Aorta (tissue), 5 donors: ENCODE results near the gene IGSF8. TPM values are rescaled to one million over a fixed set of nuclear protein-coding genes. Genes with fewer than 3 reads are reported as not detected.

Experiments used
- ATAC-seq: fragments of 200-7000 bp; cut with Tn5 transposase; one replicate; pipeline ENCODE4 v1.9.1; 2022; ENCODE audit warnings: moderate library complexity; ENCODE audit not compliant: low FRiP score
- DNase-seq, 2 donors: peaks; one replicate each; pipeline ENCODE4 v3.0.0-alpha.2; 2020
- H3K27ac ChIP-seq, 2 donors: one replicate each; pipeline ENCODE4 v1.5.1; 2013; ENCODE audit warnings: low read length in 2 of 2, mild to moderate bottlenecking in 2 of 2, moderate library complexity in 2 of 2, control low read depth in 1 of 2, inconsistent platforms in 1 of 2, low read depth in 1 of 2
- H3K27me3 ChIP-seq, 2 donors: one replicate each; pipeline ENCODE4 v1.6.1; 2013; ENCODE audit warnings: control low read depth in 1 of 2, low read length in 1 of 2, mild to moderate bottlenecking in 1 of 2, moderate library complexity in 1 of 2; ENCODE audit not compliant: insufficient read depth in 2 of 2, control insufficient read depth in 1 of 2
- H3K36me3 ChIP-seq, 2 donors: one replicate each; pipeline ENCODE4 v1.6.1; 2013; ENCODE audit warnings: control low read depth in 1 of 2, low read length in 1 of 2, mild to moderate bottlenecking in 1 of 2; ENCODE audit not compliant: insufficient read depth in 2 of 2, control insufficient read depth in 1 of 2
- H3K4me1 ChIP-seq, 2 donors: one replicate each; pipeline ENCODE4 v1.6.1; 2013; ENCODE audit warnings: low read length in 2 of 2, control low read depth in 1 of 2, mild to moderate bottlenecking in 1 of 2, moderate library complexity in 1 of 2; ENCODE audit not compliant: insufficient read depth in 2 of 2, control insufficient read depth in 1 of 2
- H3K4me3 ChIP-seq, 2 donors: one replicate each; pipeline ENCODE4 v1.5.1; 2013; ENCODE audit warnings: low read length in 2 of 2, control low read depth in 1 of 2, mild to moderate bottlenecking in 1 of 2
- H3K9me3 ChIP-seq: one replicate; pipeline ENCODE4 v1.6.1; 2013; ENCODE audit warnings: mild to moderate bottlenecking, low read length; ENCODE audit not compliant: control insufficient read depth
- WGBS, 2 donors: extraction: QIAGEN DNeasy Blood & Tissue Kit; methylation state at CpG; one replicate each; pipeline ENCODE4 v1.1.7; 2013; 5-methylcytosine and 5-hydroxymethylcytosine counted together
- intact Hi-C, 2 donors: fragments of 100-400 bp; cut with DNase I; formaldehyde crosslinking; loops; one replicate each; pipeline versions ENCODE4 v1.14.2 to v1.15.0; 2022
- polyA plus RNA-seq, 2 donors: library from polyadenylated mRNA; stranded (reverse); fragments of 200-250 nt; gene quantifications; one replicate each; pipeline ENCODE4 v1.2.3, GENCODE V29; 2013
- total RNA-seq, 2 donors: library from RNA; stranded (reverse); fragmentation: NEBNext Ultra II Directional; extraction: Animal tissue kit (Norgen Biotek cat#: 25700); gene quantifications; one replicate each; pipeline ENCODE4 v1.2.1, GENCODE V29; 2021
- donor health status: healthy with polysubstance abuse.
- donor health status: Bipolar disorder and iron deficiency.
- donor health status: DM: no; HTN: no; CAD: no.
- donor health status: DM: no; HTN: no; CAD: no.
- donor health status: DM: yes; HTN: yes; CAD: no.

IGSF8 gene
- total and polyA plus RNA-seq, 4 donors, result 10.5 to 48.0 (median 31.5) TPM

GRCh38 chr1:160082487-160082886 lies 15.9 kb downstream of the IGSF8 start:
- 36 to 44% methylated on average over 2 of the region's 2 CpGs for WGBS, 2 donors
- no peaks in the 10 kb centered on the region for H3K9me3 ChIP-seq
- intact Hi-C loops, result loop anchor here in 1 of 2 donors (5.0 kb wide), 1 partner anchor 35 kb away; no protein-coding TSS in a partner anchor
- no peaks in the 10 kb centered on the region for H3K36me3 ChIP-seq
- ATAC-seq (no peak), DNase-seq (no peak)
- H3K4me1 ChIP-seq, result peaks cover 0 to 3% of the 10 kb centered on the region in 2 donors
- H3K27ac ChIP-seq, result no peak overlapping the region
- no peaks in the 10 kb centered on the region for H3K27me3 ChIP-seq
- H3K4me3 ChIP-seq, result no peak overlapping the region

DNA sequence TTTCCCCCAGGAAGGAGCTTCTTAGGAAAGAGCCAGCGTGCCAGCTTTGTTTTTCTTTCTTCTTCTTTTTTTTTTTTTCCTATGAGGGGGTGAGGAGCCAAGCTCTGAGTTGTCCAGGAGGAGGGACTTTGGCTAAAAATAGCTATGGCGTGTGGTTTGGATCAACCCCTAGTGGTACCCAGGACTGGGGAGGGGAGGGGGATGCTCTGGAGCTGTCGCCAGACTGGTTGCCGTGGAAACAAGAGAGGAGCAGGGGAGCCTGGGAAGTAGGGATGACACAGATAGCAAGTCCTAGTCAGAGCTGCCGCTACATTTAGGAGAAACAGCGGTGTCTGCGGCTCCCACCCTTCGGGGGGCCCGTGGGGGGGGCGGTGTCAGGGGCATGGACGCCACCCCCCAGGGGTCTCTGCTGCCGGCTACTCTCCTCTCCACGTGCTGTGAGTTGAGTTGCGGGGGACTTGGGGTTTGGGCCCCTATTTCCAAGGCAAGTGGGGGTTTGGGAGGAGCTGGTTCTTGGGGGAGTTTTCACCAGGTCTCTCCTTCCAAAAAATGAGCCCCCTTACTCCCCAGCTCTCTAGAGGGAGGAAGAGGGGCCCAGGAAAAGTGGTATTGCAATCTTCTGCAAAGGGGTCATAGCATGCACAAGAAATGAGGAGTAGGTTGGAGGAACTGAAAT lies 17.0 kb downstream of the IGSF8 start, which contains the start of gene KCNJ9:
KCNJ9 (plus strand) TSS at position 278 of the 676 bp plus-strand sequence. CDS start 2,493 bp downstream, outside the sequence.
- intact Hi-C loops, result loop anchor here in 1 of 2 donors (5.0 kb wide), 1 partner anchor 34 kb away; no protein-coding TSS in a partner anchor
- ATAC-seq (peak; percentile 16), DNase-seq (no peak)
- H3K4me3 ChIP-seq, result no peak within 1 kb of the TSS
- 11 to 13% methylated on average over 11 to 14 of the region's 14 CpGs for WGBS, 2 donors
- peaks cover 0 to 3% of the 10 kb centered on the region in 2 donors for H3K4me1 ChIP-seq
- no peak within 1 kb of the TSS for H3K27ac ChIP-seq
- no peaks in the 10 kb centered on the region for H3K36me3 ChIP-seq
- no peaks in the 10 kb centered on the region for H3K9me3 ChIP-seq
- H3K27me3 ChIP-seq, result no peaks in the 10 kb centered on the region

- no peak for ATAC-seq
- Histone ChIP-seq H3K4me3 (no peak overlapping the region), H3K27ac (no peak overlapping the region), H3K4me1 (no peaks in the 10 kb centered on the region), H3K27me3 (no peaks in the 10 kb centered on the region), H3K9me3 (no peaks in the 10 kb centered on the region), H3K36me3 (no peaks in the 10 kb centered on the region)
- 71 to 74% methylated on average over 6 of the region's 6 CpGs for WGBS, 2 donors
- no peak for DNase-seq
- intact Hi-C loops, result loop anchor here in 1 of 2 donors (5.0 kb wide), 1 partner anchor 33 kb away; no protein-coding TSS in a partner anchor
Measured at GRCh38 chr1:160080381-160081100, 17.9 kb downstream of the IGSF8 start.

GRCh38 chr1:160079448-160079847 lies 19.0 kb downstream of the IGSF8 start:
- intact Hi-C loops, result no loop called here
- Histone ChIP-seq H3K9me3 (no peaks in the 10 kb centered on the region), H3K36me3 (no peaks in the 10 kb centered on the region), H3K27me3 (no peaks in the 10 kb centered on the region), H3K27ac (no peak overlapping the region), H3K4me1 (no peaks in the 10 kb centered on the region), H3K4me3 (no peak overlapping the region)
- DNase-seq, result no peak
- no peak for ATAC-seq
- 70 to 76% methylated on average over 4 of the region's 4 CpGs for WGBS, 2 donors

DNA sequence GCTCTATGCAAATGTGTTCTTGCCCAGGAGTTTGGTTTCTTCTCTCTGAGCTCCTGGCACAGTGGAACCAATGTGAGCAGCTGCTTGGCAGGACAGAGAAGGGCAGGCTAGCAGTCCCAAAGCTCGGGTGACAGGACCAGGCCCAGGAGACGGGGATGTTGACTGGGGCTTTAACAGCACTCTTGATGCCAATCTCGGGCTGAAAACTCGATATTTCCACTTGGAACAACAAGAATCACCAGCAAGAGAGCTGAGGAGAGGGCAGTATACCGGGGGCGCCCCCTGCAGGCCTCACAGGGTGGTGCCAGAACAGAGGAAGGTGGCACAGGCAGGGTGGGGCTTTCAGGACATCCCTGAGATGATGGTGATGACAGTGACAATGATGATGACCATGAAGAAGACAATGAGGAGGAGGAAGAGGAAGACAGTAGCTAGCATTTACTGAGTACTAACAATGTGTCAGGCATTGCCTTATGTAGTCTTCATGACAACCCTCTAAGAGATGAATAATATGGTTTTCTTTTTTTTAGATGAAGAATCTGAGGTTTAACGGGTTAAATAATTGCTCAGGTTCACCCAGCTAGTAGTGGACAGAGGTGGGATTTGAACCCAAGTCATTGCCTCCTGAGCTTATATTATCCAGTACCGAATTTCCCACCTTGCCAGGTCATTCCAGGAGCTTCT lies 19.8 kb downstream of the IGSF8 start:
- Histone ChIP-seq H3K36me3 (no peaks in the 10 kb centered on the region), H3K9me3 (no peaks in the 10 kb centered on the region), H3K27ac (no peak overlapping the region), H3K4me1 (no peaks in the 10 kb centered on the region), H3K4me3 (no peak overlapping the region), H3K27me3 (no peaks in the 10 kb centered on the region)
- WGBS, 2 donors, result 17 to 19% methylated on average over 8 of the region's 8 CpGs
- no peak for DNase-seq
- ATAC-seq, result no peak
- intact Hi-C loops, result no loop called here

GRCh38 chr1:160077486-160077885 lies 20.9 kb downstream of the IGSF8 start:
- no peak for ATAC-seq
- Histone ChIP-seq H3K36me3 (no peaks in the 10 kb centered on the region), H3K27me3 (no peaks in the 10 kb centered on the region), H3K9me3 (no peaks in the 10 kb centered on the region), H3K27ac (no peak overlapping the region), H3K4me1 (no peaks in the 10 kb centered on the region), H3K4me3 (no peak overlapping the region)
- no peak for DNase-seq
- intact Hi-C loops, result no loop called here

DNA sequence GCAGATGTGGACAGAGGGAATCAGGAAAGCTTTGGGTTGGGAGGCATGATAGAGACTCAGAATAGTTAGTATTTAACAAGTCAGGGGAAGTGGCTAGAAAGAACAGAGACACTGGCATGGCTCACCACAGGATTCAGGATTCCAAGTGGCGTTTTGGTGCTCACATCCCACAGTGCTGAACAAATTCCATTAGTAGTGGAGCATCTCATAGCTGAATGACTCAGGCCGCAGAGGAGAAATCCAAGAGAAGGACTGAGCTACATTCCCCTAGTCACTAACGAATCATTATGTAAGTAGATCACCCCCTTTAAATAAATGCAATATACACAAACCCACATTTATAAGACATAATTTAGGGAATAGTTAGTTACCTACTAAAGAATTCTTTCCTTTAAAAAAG lies 22.1 kb downstream of the IGSF8 start:
- WGBS, 2 donors, result 79% methylated on average over 3 of the region's 3 CpGs
- DNase-seq, result no peak

DNA sequence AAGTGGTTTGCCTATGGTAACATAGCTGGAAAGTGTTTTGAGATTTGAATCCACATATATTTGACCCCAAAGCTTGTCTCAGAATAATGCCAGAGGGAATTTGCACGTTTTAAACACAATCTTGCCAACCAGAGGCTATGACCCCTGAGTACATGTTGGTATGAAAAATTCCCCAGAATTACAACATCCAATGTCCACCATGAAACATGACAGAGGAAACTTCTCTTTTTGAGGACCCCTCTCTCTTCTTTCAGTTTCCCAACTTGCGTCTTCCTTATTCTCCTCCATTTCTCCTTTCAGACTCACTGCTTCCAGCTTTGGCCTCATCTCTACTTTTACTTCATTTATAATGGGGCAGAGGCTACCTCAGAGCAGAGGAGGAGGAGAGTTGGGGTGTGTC lies 22.6 kb downstream of the IGSF8 start:
- Histone ChIP-seq H3K4me1 (no peaks in the 10 kb centered on the region), H3K27ac (no peak overlapping the region), H3K9me3 (no peaks in the 10 kb centered on the region), H3K4me3 (no peak overlapping the region), H3K27me3 (no peaks in the 10 kb centered on the region), H3K36me3 (no peaks in the 10 kb centered on the region)
- intact Hi-C loops, result no loop called here
- DNase-seq, result no peak
- 51 to 61% methylated on average over 2 of the region's 2 CpGs for WGBS, 2 donors
- no peak for ATAC-seq

More for the DNA sequence above, 22.1 kb downstream of the IGSF8 start:
- intact Hi-C loops, result no loop called here
- Histone ChIP-seq H3K27me3 (no peaks in the 10 kb centered on the region), H3K4me1 (no peaks in the 10 kb centered on the region), H3K27ac (no peak overlapping the region), H3K9me3 (no peaks in the 10 kb centered on the region), H3K4me3 (no peak overlapping the region), H3K36me3 (no peaks in the 10 kb centered on the region)
- no peak for ATAC-seq
